IPS-NIHi7 (cell line): ENCODE results near the gene FRMD5.
A peak's percentile ranks its signal among the peaks of the same experiment; 100 is the strongest.
"Not testable (repeated sequence)": the region's sequence is repeated elsewhere in the genome, so short reads cannot be mapped to it uniquely, and the experiment has no call there.

Experiments used
- DNase-seq: peaks from one replicate; pipeline ENCODE4 v3.0.0; 2012; ENCODE audit warnings: mixed read lengths; ENCODE audit errors: extremely low spot score

The FRMD5 gene

DNA sequence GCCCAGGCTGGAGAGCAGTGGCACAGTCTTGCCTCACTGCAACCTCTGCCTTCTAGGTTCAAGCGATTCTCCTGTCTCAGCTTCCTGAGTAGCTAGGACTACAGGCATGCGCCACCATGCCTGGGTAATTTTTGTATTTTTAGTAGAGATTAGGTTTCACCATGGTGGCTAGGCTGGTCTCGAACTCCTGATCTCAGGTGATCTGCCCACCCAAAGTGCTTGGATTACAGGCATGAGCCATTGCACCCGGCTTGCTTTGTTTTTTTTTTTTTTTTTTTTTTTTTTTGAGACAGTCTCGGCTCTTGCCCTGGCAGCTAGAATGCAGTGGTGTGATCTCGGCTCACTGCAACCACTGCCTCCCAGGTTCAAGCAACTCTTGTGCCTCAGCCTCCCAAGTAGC is 362.6 kb downstream of the FRMD5 start:
- not testable (repeated sequence) for DNase-seq

GRCh38 chr15:43831519-43832052 is 363.5 kb downstream of the FRMD5 start:
- not testable (repeated sequence) for DNase-seq

- not testable (repeated sequence) for DNase-seq
These were observed 364.3 kb downstream of the FRMD5 start for GRCh38 chr15:43830691-43831275.

DNA sequence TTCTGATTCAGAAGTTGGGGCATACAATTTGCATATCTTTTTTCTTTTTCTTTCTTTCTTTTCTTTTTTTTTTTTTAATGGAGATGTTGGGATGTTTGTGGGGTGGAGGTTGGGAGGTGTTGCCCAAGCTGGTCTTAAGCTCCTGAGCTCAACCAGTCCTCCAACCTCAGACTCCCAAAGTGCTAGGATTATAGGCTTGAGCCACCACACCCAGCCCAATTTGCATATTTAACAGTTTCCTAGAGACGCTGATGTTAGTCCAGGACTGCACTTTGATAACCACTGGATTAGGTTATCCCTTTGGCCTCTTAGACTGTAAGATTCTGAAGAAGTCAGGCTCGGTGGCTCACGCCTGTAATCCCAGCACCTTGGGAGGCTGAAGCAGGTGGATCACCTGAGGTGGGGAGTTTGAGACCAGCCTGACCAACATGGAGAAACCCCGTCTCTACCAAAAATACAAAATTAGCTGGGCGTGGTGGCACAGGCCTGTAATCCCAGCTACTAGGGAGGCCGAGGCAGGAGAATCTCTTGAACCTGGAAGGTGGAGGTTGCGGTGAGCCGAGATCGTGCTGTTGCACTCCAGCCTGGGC is 365.0 kb downstream of the FRMD5 start:
- not testable (repeated sequence) for DNase-seq

- no peak for DNase-seq
These were observed 366.9 kb downstream of the FRMD5 start for GRCh38 chr15:43828061-43828657.

- DNase-seq, result peak; percentile 91
These were observed 368.3 kb downstream of the FRMD5 start, which contains the start of gene WDR76 for GRCh38 chr15:43826508-43827341. Gene WDR76, plus strand, starts transcription at chr15:43827002. Its CDS starts 31 bp downstream, at chr15:43827033.

DNA sequence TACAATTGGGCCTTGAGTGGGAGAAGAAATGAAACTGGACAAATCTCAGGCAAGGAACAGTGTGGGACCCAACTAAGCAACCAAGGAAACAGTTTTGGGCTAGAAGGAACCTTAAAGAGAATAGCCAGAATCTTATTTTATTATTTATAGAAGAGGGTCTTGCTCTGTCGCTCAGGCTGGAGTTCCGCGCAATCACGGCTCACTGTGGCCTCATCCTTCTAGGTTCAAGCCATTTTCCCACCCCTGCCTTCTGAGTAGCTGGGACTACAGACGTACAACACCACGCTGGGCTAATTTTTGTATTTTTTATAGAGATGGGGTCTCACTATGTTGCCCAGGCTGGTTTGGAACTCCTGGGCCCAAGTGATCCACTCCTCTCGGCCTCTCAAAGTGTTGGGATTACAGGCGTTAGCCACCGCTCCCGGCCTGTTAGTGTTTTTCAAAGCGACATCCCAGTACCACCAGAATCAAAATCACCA is 369.0 kb downstream of the FRMD5 start:
- DNase-seq, result no peak

DNA sequence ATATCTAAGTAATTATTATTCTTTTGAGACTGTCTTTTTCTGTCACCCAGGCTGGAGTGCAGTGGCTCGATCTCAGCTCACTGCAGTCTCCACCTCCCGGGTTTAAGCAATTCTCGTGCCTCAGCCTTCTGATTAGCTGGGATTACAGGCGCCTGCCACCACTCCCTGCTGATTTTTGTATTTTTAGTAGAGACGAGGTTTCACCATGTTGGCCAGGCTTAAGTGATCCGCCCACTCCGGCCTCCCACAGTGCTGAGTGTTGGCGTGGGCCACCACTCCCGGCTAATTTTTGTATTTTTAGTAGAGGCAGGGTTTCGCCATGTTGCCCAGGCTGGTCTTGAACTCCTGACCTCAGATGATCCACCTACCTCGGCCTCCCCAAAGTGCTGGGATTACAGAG is 369.8 kb downstream of the FRMD5 start:
- DNase-seq, result not testable (repeated sequence)

DNA sequence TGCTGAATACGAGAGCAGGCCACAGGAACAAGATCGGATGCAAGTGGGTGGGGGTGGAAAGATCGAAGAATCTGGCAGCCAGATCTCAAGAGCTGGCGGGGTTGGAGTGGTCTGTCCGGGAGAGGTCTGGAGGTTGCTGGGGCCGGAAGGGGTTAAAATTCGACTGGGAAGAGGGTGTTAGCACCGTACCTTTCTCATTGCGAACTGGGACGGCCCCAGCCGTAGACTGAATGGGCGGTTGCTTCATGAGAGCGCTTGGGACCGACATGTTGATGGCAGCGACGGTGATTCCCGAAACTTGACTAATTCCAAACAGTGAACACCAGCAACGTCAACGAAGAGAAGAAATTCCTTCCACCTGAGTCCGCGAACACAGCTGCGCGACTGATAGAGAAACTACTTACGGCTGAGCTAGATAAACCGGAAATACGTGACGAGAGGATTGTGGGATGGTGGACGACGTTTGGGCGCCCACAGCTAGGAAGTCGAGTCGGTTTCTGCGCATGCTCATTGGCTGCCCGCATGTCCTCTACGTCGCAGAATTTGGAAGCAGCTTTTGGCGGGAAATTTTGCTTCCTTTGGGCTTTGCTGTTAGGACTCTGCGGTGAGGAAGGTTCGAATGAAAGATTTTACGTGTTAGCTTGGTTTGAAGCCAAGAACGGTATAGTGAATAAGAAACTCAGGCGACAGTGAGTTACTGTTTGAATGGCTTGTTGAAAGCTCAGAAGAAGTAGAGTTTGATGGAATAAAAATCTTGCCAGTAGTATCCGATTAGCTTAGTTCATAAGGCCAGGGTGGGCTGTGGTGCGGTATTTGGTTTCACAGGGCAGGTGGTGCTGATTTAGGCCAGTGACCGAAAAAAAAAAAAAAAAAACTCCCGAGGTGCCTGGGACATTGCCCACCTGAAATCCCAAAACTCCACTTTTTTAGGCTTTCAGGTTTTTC is 370.5 kb downstream of the FRMD5 start, which contains the start of gene MFAP1:
TSS of gene MFAP1 (minus strand) at position 389 of the 945 bp plus-strand sequence. CDS start at position 268, 121 bp downstream.
- peak; percentile 96 for DNase-seq

GRCh38 chr15:43821505-43821904 is 373.6 kb downstream of the FRMD5 start:
- DNase-seq, result no peak
